ENCODE data around the gene ATN1.
"Not testable (repeated sequence)": the region's sequence is repeated elsewhere in the genome, so short reads cannot be mapped to it uniquely, and the experiment has no call there.

Gene ATN1

GRCh38 chr12:6927379-6928021 lies at the start of gene ATN1:
TSS of gene ATN1 (plus strand) at chr12:6927959. CDS start at chr12:6934002, 6,043 bp downstream.
- DNase-seq = no peak

- not testable (repeated sequence) for DNase-seq
Measured at GRCh38 chr12:6879824-6880223, 47.9 kb upstream of the ATN1 start.

- no peak for DNase-seq
Measured at GRCh38 chr12:6883252-6883651, 44.5 kb upstream of the ATN1 start.

GRCh38 chr12:6883683-6884082 lies 44.1 kb upstream of the ATN1 start:
- DNase-seq = no peak

GRCh38 chr12:6884539-6884938 lies 43.2 kb upstream of the ATN1 start:
- DNase-seq = no peak

GRCh38 chr12:6886206-6886999 lies 41.4 kb upstream of the ATN1 start:
- DNase-seq = not testable (repeated sequence)

- no peak for DNase-seq
Measured at GRCh38 chr12:6887460-6887859, 40.3 kb upstream of the ATN1 start.

- DNase-seq = no peak
Measured at GRCh38 chr12:6888360-6888759, 39.4 kb upstream of the ATN1 start.

- not testable (repeated sequence) for DNase-seq
Measured at GRCh38 chr12:6888794-6889193, 39.0 kb upstream of the ATN1 start.

- not testable (repeated sequence) for DNase-seq
Measured at GRCh38 chr12:6889775-6890573, 37.8 kb upstream of the ATN1 start.

- DNase-seq = peak; percentile 99
Measured at GRCh38 chr12:6890789-6891645, 36.7 kb upstream of the ATN1 start.

- no peak for DNase-seq
Measured at GRCh38 chr12:6891646-6892001, 36.1 kb upstream of the ATN1 start.

GRCh38 chr12:6892683-6893082 lies 35.1 kb upstream of the ATN1 start:
- not testable (repeated sequence) for DNase-seq

- no peak for DNase-seq
Measured at GRCh38 chr12:6894321-6894720, 33.4 kb upstream of the ATN1 start.

- DNase-seq = no peak
Measured at GRCh38 chr12:6896846-6897435, 30.8 kb upstream of the ATN1 start.

- DNase-seq = no peak
Measured at GRCh38 chr12:6899427-6899826, 28.3 kb upstream of the ATN1 start.

- no peak for DNase-seq
Measured at GRCh38 chr12:6899837-6900519, 27.8 kb upstream of the ATN1 start.

GRCh38 chr12:6902448-6902847 lies 25.3 kb upstream of the ATN1 start:
- DNase-seq = no peak

GRCh38 chr12:6903722-6904121 lies 24.0 kb upstream of the ATN1 start:
- DNase-seq = no peak

GRCh38 chr12:6904280-6905276 lies 23.2 kb upstream of the ATN1 start, which contains the start of gene LRRC23:
TSS of gene LRRC23 (plus strand) at chr12:6904822. CDS start at chr12:6905634, 812 bp downstream.
- DNase-seq = peak; percentile 97
